Activated T-cell treated with anti-CD3 and anti-CD28 coated beads, Interleukin-2, amount 50 U/mL, for 24 hours (primary cell): ENCODE measurements around the gene YBEY.
"Not testable (repeated sequence)": the region's sequence is repeated elsewhere in the genome, so short reads cannot be mapped to it uniquely, and the experiment has no call there.

ENCODE experiments used
- DNase-seq: peaks from one replicate; pipeline ENCODE4 v3.0.0-alpha.2; 2020
- H3K27ac Mint-ChIP-seq: 2 replicates; pipeline ENCODE4 v1.8.0; 2020; ENCODE audit warnings: mild to moderate bottlenecking, mixed read lengths
- H3K27me3 Mint-ChIP-seq: 2 replicates; pipeline ENCODE4 v1.8.0; 2020; ENCODE audit warnings: mixed read lengths
- H3K36me3 Mint-ChIP-seq: 2 replicates; pipeline ENCODE4 v1.8.0; 2020; ENCODE audit warnings: low read depth, mixed read lengths
- H3K4me1 Mint-ChIP-seq: 2 replicates; pipeline ENCODE4 v1.8.0; 2020; ENCODE audit warnings: low read depth, mixed read lengths
- H3K4me3 Mint-ChIP-seq: 2 replicates; pipeline ENCODE4 v1.8.0; 2020; ENCODE audit warnings: mild to moderate bottlenecking, moderate library complexity, mixed read lengths
- H3K9me3 Mint-ChIP-seq: 2 replicates; pipeline ENCODE4 v1.8.0; 2020; ENCODE audit warnings: mixed read lengths

Gene YBEY

DNA sequence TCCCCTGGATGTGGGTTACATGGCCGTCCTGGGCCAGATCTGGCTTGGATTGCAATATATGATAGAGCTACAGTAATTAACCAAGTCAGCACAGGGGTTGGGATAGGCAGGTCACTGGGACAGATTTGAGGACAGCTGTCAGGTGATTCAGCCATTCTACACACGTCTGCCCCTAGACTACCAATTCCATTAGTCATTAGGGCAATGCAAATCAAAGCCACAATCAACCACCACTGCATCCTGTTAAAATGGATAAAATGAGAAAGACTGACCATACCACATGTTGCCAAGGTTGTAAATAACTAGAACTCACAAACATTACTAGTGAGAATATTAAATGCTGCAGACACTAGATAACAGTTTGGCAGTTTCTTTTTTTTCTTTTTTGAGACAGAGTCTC lies 21.5 kb downstream of the YBEY start:
- DNase-seq = no peak
- Mint-ChIP-seq H3K36me3 (peaks cover 46% of the 10 kb centered on the region), H3K4me3 (no peak overlapping the region), H3K9me3 (no peaks in the 10 kb centered on the region), H3K27me3 (no peaks in the 10 kb centered on the region), H3K4me1 (no peaks in the 10 kb centered on the region), H3K27ac (no peak overlapping the region)

DNA sequence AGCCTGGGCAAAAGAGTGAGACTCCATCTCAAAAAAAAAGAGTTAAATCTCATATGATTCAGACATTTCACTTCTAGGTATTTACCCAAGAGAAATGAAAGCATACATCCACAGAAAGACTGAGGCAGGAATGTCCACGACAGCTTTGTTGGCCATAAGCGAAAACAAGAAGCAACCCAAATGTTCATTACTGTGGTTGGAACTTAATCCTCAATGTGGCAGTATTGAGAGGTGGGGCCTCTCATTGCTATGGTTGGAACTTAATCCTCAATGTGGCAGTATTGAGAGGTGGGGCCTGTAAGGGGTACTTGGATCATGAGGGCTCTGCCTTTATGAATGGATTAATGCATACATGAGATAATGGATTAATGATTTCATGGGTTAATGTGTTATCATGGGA lies 22.3 kb downstream of the YBEY start:
- H3K36me3 Mint-ChIP-seq = peaks cover 48% of the 10 kb centered on the region
- H3K4me3 Mint-ChIP-seq = no peak overlapping the region
- H3K27ac Mint-ChIP-seq = no peak overlapping the region
- H3K9me3 Mint-ChIP-seq = no peaks in the 10 kb centered on the region
- no peaks in the 10 kb centered on the region for H3K4me1 Mint-ChIP-seq
- H3K27me3 Mint-ChIP-seq = no peaks in the 10 kb centered on the region
- no peak for DNase-seq

DNA sequence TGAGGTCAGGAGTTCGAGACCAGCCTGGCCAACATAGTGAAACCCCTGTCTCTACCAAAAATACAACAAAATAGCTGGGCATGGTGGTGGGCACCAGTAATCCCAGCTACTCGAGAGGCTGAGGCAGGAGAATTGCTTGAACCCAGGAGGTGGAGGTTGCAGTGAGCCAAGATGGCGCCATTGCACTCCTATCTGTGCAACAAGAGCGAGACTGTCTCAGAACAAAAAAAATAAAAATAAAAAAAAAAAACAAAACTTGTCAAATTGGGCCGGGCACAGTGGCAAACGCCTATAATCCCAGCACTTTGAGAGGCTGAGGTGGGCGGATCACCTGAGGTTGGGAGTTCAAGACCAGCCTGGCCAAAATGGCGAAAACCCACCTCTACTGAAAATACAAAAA lies 24.1 kb downstream of the YBEY start:
- not testable (repeated sequence) for H3K4me1 Mint-ChIP-seq, H3K4me3 Mint-ChIP-seq, H3K9me3 Mint-ChIP-seq, H3K27me3 Mint-ChIP-seq, H3K27ac Mint-ChIP-seq, DNase-seq
- H3K36me3 Mint-ChIP-seq = peaks cover 43% of the 10 kb centered on the region

DNA sequence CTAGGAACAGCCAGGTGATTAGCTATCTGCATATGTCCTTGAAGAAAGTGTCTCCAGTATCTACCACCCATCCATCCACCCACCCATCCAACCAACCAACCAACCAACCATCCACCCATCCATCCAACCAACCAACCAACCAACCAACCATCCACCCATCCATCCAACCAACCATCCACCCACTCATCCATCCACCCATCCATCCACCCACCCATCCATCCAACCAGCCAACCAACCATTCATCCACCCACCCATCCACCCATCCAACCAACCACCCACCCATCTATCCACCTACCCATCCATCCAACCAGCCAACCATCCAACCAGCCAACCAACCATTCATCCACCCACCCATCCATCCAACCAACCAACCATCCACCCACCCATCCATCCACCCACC lies 25.4 kb downstream of the YBEY start:
- Mint-ChIP-seq H3K27ac (no peak overlapping the region), H3K4me3 (no peak overlapping the region), H3K4me1 (no peaks in the 10 kb centered on the region), H3K27me3 (no peaks in the 10 kb centered on the region), H3K36me3 (peaks cover 44% of the 10 kb centered on the region), H3K9me3 (no peaks in the 10 kb centered on the region)
- no peak for DNase-seq

DNA sequence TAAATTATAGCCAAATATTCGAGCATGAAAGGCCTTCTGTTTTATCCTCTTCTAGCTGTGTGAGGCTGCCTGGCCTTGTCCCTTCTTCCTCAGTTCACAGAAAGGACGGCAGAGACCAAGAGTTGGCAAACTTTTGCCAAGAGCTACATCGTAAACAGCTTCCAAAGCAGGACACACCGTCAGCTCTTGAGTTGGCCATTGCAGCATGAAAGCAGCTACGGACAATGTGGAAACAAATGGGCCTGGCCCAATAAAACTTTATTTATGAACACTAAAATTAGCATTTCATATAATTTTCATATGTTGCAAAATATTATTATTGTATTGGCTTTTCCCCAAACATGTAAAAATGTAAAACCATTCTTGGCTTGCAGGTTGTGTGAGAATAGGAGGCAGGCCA lies 26.8 kb downstream of the YBEY start:
- Mint-ChIP-seq H3K27me3 (no peaks in the 10 kb centered on the region), H3K36me3 (peaks cover 35% of the 10 kb centered on the region), H3K4me1 (no peaks in the 10 kb centered on the region), H3K27ac (no peak overlapping the region), H3K9me3 (no peaks in the 10 kb centered on the region), H3K4me3 (no peak overlapping the region)
- no peak for DNase-seq

DNA sequence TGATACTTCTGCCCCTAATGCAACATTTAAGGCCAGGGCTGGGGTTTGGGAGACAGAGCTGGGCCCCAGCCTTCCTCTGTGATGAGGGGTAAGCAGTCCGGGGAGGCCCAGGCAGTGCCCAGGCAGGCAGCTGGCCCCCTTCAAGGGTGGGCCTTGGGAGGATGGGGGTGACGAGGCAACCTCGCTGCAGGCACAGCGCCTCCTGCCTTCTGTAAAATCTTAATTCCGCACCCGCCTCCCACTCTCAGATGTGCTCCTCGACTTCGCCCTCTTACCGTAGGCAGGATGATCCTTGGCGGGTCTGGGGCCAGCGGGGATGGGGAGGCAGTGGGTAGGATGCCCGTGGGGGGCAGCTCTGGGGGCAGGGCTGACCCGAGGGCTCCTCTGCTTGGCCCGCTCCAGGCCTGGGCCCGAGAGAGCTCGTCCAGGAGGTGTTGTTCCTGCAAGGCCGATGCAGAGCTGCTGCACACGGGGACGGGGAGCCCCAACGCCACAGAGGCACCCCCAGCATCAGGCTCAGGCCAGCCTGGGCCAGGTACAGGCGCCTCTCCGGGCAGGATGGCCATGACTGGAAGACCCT lies 28.4 kb downstream of the YBEY start:
- H3K36me3 Mint-ChIP-seq = peaks cover 26% of the 10 kb centered on the region
- DNase-seq = no peak
- no peaks in the 10 kb centered on the region for H3K4me1 Mint-ChIP-seq
- H3K4me3 Mint-ChIP-seq = no peak overlapping the region
- H3K27ac Mint-ChIP-seq = no peak overlapping the region
- H3K27me3 Mint-ChIP-seq = no peaks in the 10 kb centered on the region
- H3K9me3 Mint-ChIP-seq = no peaks in the 10 kb centered on the region

DNA sequence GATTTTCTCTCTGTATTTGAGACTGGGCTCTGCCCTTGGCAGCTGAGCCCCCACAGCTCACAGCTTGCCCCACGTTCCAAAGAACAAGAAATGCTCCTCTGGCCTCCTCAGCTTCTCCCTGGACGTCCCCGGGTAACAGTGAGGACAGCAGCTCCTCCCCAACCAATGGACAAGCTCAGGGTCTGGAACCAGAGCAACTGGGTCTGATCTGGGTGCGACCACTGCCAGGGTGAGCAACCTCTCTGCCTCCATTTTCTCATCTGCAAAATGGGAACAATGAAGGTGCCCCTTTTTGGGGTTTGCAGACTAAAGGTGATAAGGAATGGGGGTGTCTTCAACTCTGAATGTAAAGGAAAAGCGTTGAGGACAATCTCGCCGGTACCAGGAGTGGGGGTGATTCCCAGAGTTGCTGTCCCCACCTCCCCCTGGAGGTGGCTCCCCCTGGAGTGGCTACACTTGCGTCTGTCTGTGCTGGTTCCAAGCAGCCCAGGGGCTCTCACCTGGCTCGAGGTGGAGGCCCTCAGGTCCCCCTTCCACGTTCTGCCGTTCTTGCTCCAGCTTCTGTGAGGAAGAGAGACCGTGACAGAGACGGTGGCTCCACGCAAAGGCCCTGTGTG lies 30.7 kb downstream of the YBEY start:
- Mint-ChIP-seq H3K27me3 (no peaks in the 10 kb centered on the region), H3K36me3 (peaks cover 32% of the 10 kb centered on the region), H3K4me1 (peaks cover 12% of the 10 kb centered on the region)

DNA sequence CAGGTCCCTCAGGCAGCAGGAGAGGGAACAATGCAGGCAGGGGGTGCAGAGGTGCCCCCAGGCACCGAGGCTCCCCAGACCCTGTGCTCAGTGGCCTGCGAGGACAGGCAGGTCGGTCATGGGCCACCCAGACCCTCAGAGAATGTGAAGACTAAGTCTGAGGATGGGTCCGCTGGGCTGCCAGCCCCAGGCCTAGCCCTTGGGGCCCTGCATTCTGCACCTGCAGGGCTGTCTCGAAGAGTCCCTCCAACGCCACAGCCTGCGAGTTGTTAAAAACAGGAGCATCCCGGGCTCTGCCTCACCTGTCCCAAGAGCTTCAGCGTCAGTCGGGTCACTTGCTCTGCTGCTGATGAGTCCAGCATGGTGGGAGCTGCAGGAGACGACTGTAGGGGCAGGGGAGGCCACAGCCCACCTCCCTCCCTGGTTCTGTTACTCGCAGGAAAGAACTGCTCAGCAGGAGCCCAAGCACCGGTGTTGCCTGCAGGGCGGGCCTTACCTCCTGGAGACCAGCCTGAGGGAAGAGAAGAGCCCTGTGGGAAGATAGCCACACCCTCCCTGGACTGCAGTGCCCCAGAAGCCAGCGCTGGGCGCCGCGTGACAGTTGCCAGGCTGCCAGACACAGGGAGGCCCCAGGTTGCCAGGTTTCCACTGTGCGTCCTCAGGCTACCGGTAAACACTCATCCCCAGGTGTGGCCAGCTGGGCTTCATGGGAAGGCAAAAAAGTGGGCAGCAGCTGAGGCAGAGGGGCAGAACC lies 31.7 kb downstream of the YBEY start:
- no peaks in the 10 kb centered on the region for H3K27me3 Mint-ChIP-seq
- peaks cover 19% of the 10 kb centered on the region for H3K4me1 Mint-ChIP-seq
- DNase-seq = no peak
- H3K27ac Mint-ChIP-seq = no peak overlapping the region
- H3K36me3 Mint-ChIP-seq = peaks cover 40% of the 10 kb centered on the region
- no peak overlapping the region for H3K4me3 Mint-ChIP-seq
- H3K9me3 Mint-ChIP-seq = no peaks in the 10 kb centered on the region

More for the DNA sequence above, 30.7 kb downstream of the YBEY start:
- DNase-seq = no peak
- no peaks in the 10 kb centered on the region for H3K9me3 Mint-ChIP-seq
- H3K4me3 Mint-ChIP-seq = no peak overlapping the region
- H3K27ac Mint-ChIP-seq = no peak overlapping the region

DNA sequence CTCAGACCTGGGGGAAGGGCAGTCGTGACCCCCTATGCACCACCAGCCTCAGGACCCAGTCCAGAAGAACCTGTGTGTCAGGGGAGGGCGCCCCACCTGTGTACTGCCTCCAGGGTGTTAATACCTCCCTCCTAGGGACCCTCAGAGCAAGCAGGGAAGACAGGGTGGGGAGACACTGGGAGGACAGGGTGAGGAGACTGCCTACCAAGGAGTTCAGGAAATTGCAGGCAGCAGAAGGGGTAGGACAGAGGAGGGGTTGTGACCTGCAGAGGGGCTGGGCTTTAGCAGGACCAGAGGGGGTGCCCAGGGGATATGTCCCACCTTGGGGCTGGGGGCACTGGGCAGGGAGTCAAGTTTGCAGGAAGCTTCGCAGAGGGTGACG lies 32.3 kb downstream of the YBEY start:
- Mint-ChIP-seq H3K4me3 (no peak overlapping the region), H3K27ac (no peak overlapping the region), H3K36me3 (peaks cover 42% of the 10 kb centered on the region), H3K9me3 (no peaks in the 10 kb centered on the region), H3K27me3 (no peaks in the 10 kb centered on the region), H3K4me1 (peaks cover 19% of the 10 kb centered on the region)
- no peak for DNase-seq

DNA sequence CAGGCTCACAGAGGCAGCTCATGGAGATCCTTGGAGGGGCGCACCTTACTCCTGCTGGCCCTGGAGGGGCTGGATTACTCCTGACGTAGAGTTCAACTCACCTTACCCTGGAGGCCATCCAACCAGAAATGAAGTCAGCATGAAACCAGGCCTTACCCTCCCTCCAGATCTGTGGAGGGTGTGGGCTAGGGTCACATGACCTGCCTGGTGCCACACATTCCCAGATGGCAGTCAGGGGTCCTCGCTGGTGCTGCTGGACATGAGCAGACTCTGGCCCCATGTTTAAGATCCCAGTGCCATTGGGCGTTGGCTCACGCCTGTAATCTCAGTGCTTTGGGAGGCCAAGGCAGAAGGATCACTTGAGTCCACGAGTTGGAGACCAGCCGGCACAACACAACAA lies 33.0 kb downstream of the YBEY start:
- H3K4me3 Mint-ChIP-seq = no peak overlapping the region
- H3K9me3 Mint-ChIP-seq = no peaks in the 10 kb centered on the region
- H3K27me3 Mint-ChIP-seq = no peaks in the 10 kb centered on the region
- H3K4me1 Mint-ChIP-seq = peaks cover 19% of the 10 kb centered on the region
- DNase-seq = no peak
- no peak overlapping the region for H3K27ac Mint-ChIP-seq
- H3K36me3 Mint-ChIP-seq = peaks cover 39% of the 10 kb centered on the region

DNA sequence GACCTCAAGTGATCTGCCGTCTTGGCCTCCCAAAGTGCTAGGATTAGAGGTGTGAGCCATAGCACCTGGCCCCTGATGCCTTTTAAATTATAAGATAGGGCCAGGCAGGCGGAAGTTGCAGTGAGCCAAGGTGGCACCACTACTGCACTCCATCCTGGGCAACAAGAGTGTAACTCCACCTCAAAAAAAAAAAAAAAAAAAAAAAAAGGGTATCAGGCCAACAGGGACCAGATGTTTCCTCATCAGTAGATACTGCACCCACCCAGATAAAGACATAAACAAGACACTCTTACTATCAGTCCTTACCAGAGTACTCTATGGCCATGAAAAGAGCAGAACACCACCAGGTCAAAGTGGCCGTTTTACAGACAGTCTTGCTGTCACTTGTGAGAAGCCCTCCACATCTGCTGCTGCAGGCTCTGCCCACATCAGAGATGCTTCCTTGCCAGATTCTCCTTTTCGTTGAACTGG lies 34.2 kb downstream of the YBEY start:
- Mint-ChIP-seq H3K9me3 (no peaks in the 10 kb centered on the region), H3K27me3 (no peaks in the 10 kb centered on the region), H3K36me3 (peaks cover 38% of the 10 kb centered on the region), H3K4me1 (peaks cover 20% of the 10 kb centered on the region), H3K4me3 (peak overlapping the region; percentile 48), H3K27ac (no peak overlapping the region)
- DNase-seq = no peak

DNA sequence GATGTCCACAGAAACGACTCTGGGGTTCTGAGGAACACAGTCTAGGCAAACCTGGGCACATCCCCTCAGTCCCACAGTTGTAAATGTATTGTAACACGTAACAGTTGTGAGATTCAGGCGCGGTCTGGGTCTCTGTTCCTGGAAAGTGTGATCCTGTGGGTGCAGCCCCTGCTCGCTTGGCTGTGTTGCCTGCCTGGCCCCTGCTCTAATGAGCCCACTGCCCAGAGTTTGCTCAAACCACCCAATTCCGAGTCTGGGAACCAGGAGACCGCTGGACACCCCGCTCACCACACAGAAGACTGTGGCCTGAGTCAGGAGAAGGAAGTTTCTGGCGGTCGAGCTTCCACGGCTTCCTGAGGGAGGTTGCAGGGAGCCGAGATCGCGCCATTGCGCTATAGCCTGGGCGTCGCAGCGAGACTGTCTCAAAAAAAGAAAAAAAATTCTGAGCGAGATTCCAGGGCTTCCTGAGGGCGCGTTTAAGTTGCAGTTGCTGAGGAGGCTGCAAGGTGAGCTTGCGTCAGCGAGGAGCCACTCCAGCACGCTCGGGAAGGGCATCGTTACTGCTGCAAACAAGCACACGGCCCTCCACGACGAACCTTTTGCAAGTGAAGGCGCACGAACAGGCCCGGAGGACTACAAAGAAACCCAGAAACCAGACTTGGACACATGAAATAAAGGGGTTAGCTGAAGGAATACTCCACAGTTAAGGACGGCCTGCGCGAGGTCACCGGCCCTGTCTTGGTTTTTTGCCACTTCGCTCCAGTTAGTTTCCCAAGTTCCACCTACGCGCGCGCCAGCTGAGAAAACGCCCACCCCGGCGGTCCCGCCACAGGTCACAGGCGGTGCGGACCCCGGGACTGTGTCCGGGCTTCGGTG lies 36.4 kb downstream of the YBEY start:
- Mint-ChIP-seq H3K4me3 (peak overlapping the region; percentile 95), H3K27ac (peak overlapping the region; percentile 93), H3K9me3 (no peaks in the 10 kb centered on the region), H3K27me3 (no peaks in the 10 kb centered on the region), H3K4me1 (peaks cover 34% of the 10 kb centered on the region), H3K36me3 (peaks cover 51% of the 10 kb centered on the region)
- peak; percentile 54 for DNase-seq

DNA sequence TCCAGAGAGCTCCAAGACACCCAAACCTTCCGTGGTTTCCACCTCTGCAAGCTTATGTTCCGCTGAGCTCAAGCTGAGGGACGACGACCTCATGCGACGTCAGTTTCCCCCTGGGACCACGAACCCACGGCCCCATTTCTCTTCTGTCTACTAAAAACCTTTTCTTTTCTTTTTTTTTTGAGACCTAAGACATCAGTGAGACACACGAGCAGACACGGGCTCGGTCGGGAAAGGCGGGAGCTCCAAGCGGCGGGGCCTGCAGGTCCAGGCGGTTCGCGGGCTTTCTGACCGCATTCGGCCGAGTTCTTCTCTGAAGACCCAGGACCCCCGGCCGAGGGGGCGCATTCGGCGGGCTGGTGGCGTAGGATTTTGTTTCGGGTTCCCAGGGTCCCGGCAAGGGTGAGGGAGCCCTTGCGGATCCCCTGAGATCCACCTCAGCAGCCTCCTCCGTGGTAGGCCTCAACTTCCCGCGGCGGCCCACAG lies 37.1 kb downstream of the YBEY start:
- no peak for DNase-seq
- Mint-ChIP-seq H3K4me1 (peaks cover 34% of the 10 kb centered on the region), H3K27me3 (no peaks in the 10 kb centered on the region), H3K27ac (peak overlapping the region; percentile 93), H3K9me3 (no peaks in the 10 kb centered on the region), H3K36me3 (peaks cover 58% of the 10 kb centered on the region), H3K4me3 (peak overlapping the region; percentile 95)

DNA sequence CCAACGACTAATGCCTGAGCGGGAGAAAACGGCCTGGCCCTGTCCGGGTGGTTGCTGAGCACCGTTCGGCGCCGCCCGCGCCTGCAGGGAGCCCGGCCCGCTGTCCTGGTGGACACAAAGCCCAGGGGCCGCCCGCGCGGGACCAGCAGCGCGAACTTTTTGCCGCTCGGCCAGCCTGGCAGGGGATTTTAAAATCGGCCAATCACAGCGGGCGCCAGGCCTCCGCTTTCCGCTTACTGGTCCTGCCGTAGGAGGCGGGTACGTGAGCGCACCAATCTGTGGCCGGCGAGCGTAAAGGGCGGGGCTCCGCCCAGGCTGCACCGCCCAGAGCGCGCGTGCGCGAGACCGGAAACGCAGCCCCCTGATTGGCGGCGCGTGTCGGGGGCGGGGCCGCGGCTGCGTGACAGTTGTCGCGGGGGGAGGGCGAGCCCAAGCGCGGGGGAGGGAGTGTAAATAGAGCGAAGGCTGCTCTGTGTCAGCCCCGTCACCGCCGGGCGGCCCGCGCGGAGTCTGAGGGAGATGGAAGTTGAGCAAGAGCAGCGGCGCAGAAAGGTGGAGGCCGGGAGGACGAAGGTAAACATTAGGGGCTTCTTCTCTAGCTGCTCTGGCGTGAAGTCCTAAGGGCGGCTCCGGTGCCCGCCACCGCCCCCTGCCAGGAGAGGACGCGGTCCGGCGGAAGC lies 37.7 kb downstream of the YBEY start, which contains the start of the genes C21orf58 and PCNT:
Gene C21orf58 (minus strand): TSS at position 161 of the 680 bp plus-strand sequence. CDS start 1,132 bp downstream, outside the sequence.
Gene PCNT (plus strand): TSS at position 447 of the 680 bp plus-strand sequence. CDS start 73 bp downstream, at position 520.
- Mint-ChIP-seq H3K36me3 (peaks cover 64% of the 10 kb centered on the region), H3K9me3 (no peaks in the 10 kb centered on the region), H3K4me1 (peaks cover 34% of the 10 kb centered on the region), H3K27ac (peak within 1 kb of the TSS; percentile 99), H3K4me3 (peak within 1 kb of the TSS; percentile 95), H3K27me3 (no peaks in the 10 kb centered on the region)
- peak; percentile 98 for DNase-seq
